AG04450 (cell line): ENCODE results near the gene KLKB1. TPM values are rescaled to one million over a fixed set of nuclear protein-coding genes. Genes with fewer than 3 reads are reported as not detected.
"Not testable (repeated sequence)": the region's sequence is repeated elsewhere in the genome, so short reads cannot be mapped to it uniquely, and the experiment has no call there.

Source experiments
- CTCF ChIA-PET: fragments of 300-600, 350-600 bp; formaldehyde crosslinking; extraction: SDS; loops from one replicate; lab custom pipeline; 2022; ENCODE audit warnings: antibody characterized with exemption, inconsistent platforms; lab: Charles Lee
- POLR2A ChIA-PET: fragments of 350-600 bp; formaldehyde crosslinking; extraction: SDS; loops from one replicate; lab custom pipeline; 2021; ENCODE audit warnings: antibody characterized with exemption, inconsistent platforms; lab: Yijun Ruan, JAX
- DNase-seq: peaks from one replicate; pipeline ENCODE4 v3.0.0-alpha.2; 2011; ENCODE audit warnings: low read depth, low spot score
- H3K27ac ChIP-seq: one replicate; pipeline ENCODE4 v1.5.1; 2012; ENCODE audit warnings: low read depth, low read length, control low read depth
- H3K27me3 ChIP-seq: one replicate; pipeline ENCODE4 v1.6.0; 2012; ENCODE audit warnings: low read length; ENCODE audit not compliant: control insufficient read depth, insufficient read depth
- H3K4me3 ChIP-seq: 2 replicates; pipeline ENCODE4 v1.5.1; 2011; ENCODE audit warnings: mild to moderate bottlenecking, low read depth, low read length, control low read depth
- H3K9me3 ChIP-seq: 2 replicates; pipeline ENCODE4 v1.5.1; 2012; ENCODE audit warnings: low read length; ENCODE audit not compliant: control insufficient read depth, insufficient read depth
- polyA plus RNA-seq: library from polyadenylated mRNA; depleted of rRNA; stranded (reverse); fragments of >200 nt; gene quantifications from 2 replicates; pipeline ENCODE4 v1.2.3, GENCODE V29; 2011
- TF ChIP-seq, protein P1 (sequence below): IDR thresholded peaks from 2 replicates; pipeline ENCODE4 v1.5.1; 2011; ENCODE audit warnings: low read depth, low read length, control low read depth, inconsistent platforms

The KLKB1 gene
- polyA plus RNA-seq, 1 experiment, result 0.11 TPM

DNA sequence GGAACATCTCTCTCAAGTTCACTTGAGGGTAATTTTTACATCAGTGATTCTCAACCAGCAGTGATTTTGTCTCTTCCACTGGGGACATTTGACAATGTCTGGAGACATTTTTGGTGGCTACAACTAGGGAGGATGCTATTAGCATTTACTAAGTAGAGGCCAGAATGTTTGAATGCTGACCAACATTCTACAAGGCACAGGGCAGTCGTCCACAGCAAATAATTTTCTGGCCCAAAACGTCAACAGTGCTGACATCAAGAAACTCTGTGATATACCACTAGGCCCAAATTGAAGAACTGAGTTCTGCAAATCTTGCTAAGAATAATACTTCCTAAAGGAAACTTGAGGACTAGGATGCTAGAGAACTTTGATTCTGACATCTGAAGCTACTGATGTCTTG lies 7.1 kb downstream of the KLKB1 start:
- Histone ChIP-seq H3K4me3 (no peak overlapping the region), H3K9me3 (no peaks in the 10 kb centered on the region), H3K27me3 (no peaks in the 10 kb centered on the region), H3K27ac (no peak overlapping the region)
- no peak for DNase-seq
- TF ChIP-seq, protein P1, sequence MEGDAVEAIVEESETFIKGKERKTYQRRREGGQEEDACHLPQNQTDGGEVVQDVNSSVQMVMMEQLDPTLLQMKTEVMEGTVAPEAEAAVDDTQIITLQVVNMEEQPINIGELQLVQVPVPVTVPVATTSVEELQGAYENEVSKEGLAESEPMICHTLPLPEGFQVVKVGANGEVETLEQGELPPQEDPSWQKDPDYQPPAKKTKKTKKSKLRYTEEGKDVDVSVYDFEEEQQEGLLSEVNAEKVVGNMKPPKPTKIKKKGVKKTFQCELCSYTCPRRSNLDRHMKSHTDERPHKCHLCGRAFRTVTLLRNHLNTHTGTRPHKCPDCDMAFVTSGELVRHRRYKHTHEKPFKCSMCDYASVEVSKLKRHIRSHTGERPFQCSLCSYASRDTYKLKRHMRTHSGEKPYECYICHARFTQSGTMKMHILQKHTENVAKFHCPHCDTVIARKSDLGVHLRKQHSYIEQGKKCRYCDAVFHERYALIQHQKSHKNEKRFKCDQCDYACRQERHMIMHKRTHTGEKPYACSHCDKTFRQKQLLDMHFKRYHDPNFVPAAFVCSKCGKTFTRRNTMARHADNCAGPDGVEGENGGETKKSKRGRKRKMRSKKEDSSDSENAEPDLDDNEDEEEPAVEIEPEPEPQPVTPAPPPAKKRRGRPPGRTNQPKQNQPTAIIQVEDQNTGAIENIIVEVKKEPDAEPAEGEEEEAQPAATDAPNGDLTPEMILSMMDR, result no peak
- POLR2A ChIA-PET, result no interaction called here
- CTCF ChIA-PET, result no interaction called here

DNA sequence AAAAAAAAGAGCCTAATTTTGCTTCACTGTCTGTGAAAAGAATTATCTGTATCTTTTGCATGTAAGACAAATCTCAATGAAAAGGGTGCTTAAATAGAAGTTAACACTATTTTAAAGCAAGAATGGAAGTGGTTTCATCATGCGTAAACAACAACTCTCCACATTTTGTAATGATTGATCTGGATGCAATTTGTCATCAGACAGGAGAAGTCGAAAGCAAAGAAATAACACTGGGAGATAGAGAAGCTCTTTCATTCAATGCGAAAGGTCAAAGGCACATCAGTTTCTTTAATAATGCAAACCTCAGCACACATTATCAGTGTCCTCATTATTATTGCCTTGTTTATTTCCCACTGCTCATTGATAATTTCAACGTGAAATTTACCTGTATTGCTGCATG lies 8.8 kb downstream of the KLKB1 start:
- Histone ChIP-seq H3K9me3 (no peaks in the 10 kb centered on the region), H3K27me3 (no peaks in the 10 kb centered on the region), H3K27ac (no peak overlapping the region), H3K4me3 (no peak overlapping the region)
- ChIA-PET CTCF (no interaction called here), POLR2A (no interaction called here)
- DNase-seq, result no peak
- TF ChIP-seq, protein P1, result no peak

DNA sequence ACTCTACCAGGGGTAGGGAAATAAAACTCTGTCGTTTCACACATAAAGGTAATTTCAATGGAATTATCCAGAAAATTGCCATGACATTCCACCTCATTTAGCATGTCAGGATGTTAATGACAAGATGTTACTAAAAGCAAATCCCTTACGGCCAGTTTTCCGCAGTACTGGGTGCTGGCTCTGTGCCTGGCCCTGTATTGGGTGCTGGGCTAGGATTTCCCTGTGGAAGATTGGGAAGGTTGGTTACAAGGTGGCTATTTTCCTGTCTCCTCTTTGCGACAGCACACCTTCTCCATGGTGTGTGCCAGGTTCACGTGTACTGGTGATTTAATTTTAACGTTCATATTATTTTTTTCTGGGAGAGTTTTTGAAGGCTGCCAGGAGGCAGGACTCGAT lies 13.1 kb downstream of the KLKB1 start:
- H3K4me3 ChIP-seq, result no peak overlapping the region
- TF ChIP-seq, protein P1, result no peak
- no peak for DNase-seq
- ChIA-PET CTCF (no interaction called here), POLR2A (no interaction called here)
- H3K27me3 ChIP-seq, result no peaks in the 10 kb centered on the region
- no peaks in the 10 kb centered on the region for H3K9me3 ChIP-seq
- H3K27ac ChIP-seq, result no peak overlapping the region

DNA sequence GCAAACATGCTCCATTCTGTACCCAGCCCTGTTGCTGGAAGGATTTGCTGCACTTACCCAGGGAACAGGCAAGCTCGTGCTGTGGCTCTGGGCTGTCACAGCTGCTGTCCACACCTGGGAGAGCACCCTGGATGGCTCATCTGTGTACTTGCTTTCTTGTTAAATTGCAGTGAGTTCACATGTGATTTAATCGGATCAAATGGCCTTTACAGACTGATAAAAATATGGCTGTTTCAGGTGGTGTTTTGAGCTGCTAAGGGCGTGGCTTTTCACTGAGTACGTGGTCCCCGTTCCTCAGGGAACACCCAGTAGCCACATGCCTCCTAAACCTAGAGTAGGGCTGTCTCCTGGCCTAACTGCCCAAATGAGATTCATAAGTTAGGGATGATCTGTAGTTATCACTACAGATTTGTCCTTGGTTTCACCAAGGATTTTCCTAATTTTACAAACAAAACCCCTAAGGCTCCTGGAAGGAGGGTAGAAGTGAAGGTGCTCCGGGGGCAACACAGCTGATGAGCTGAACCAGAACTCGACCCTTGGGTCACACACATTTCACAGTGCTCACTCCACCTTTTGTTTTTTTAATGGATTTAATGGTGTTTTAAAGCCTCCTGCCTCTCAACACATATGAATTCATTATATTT lies 13.7 kb downstream of the KLKB1 start:
- ChIA-PET CTCF (no interaction called here), POLR2A (no interaction called here)
- H3K27ac ChIP-seq, result no peak overlapping the region
- DNase-seq, result no peak
- TF ChIP-seq, protein P1, result no peak
- no peaks in the 10 kb centered on the region for H3K27me3 ChIP-seq
- H3K4me3 ChIP-seq, result no peak overlapping the region
- H3K9me3 ChIP-seq, result no peaks in the 10 kb centered on the region

DNA sequence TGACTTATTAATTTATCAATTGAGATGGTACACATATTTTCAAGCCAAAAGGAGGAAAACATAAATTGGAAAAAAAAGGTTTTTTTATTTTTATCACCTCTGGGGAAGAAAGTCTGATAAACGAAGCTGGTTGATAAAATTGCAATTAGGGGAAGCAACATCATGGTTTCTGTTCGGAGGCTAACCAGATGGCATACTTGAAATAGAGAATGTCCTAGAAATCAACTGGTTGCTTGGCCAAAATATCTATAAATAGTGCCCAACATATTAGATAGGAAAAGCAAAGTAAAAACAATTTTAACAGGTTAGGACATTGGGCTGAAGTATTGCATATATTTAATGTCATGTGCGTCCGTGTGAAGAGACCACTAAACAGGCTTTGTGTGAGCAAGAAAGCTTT lies 14.3 kb downstream of the KLKB1 start:
- CTCF ChIA-PET, result no interaction called here
- no peak overlapping the region for H3K27ac ChIP-seq
- POLR2A ChIA-PET, result no interaction called here
- H3K4me3 ChIP-seq, result no peak overlapping the region
- TF ChIP-seq, protein P1, result no peak
- no peak for DNase-seq
- H3K9me3 ChIP-seq, result no peaks in the 10 kb centered on the region
- H3K27me3 ChIP-seq, result no peaks in the 10 kb centered on the region

DNA sequence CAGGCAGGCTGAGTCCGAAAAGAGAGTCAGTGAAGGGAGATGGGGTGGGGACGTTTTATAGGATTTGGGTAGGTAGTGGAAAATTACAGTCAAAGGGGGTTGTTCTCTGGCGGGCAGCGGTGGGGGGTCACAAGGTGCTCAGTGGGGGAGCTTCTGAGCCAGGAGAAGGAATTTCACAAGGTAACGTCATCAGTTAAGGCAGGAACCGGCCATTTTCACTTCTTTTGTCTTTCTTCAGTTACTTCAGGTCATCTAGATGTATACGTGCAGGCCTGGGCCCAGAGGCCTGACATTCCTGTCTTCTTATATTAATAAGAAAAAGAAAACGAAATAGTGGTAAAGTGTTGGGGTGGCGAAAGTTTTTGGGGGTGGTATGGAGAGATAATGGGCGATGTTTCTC lies 14.7 kb downstream of the KLKB1 start:
- DNase-seq, POLR2A ChIA-PET, CTCF ChIA-PET, H3K27me3 ChIP-seq, H3K27ac ChIP-seq, H3K4me3 ChIP-seq, H3K9me3 ChIP-seq: not testable (repeated sequence)
